H9 (cell line): ENCODE measurements around the gene KRTAP4-8. TPM values are rescaled to one million over a fixed set of nuclear protein-coding genes. Genes with fewer than 3 reads are reported as not detected.
"Not testable (repeated sequence)": the region's sequence is repeated elsewhere in the genome, so short reads cannot be mapped to it uniquely, and the experiment has no call there.

Experiments used
- DNase-seq: peaks from one replicate; pipeline ENCODE4 v3.0.0-alpha.2; 2017
- H2AFZ ChIP-seq: one replicate; pipeline ENCODE4 v1.6.1; 2013; ENCODE audit warnings: mild to moderate bottlenecking, low read length, control low read depth, moderate library complexity
- H2AK5ac ChIP-seq: 2 replicates; pipeline ENCODE4 v1.6.1; 2013; ENCODE audit warnings: low read length, control low read depth, mixed read lengths; ENCODE audit not compliant: insufficient read length
- H2BK120ac ChIP-seq: one replicate; pipeline ENCODE4 v1.6.1; 2013; ENCODE audit warnings: low read depth, mild to moderate bottlenecking, low read length, control low read depth, inconsistent platforms; ENCODE audit not compliant: poor library complexity, severe bottlenecking
- H2BK12ac ChIP-seq: 2 replicates; pipeline ENCODE4 v1.6.1; 2013; ENCODE audit warnings: low read length, control low read depth, mixed read lengths, low read depth; ENCODE audit not compliant: insufficient read length
- H2BK15ac ChIP-seq: 2 replicates; pipeline ENCODE4 v1.6.1; 2013; ENCODE audit warnings: low read depth, low read length, control low read depth
- H2BK20ac ChIP-seq: one replicate; pipeline ENCODE4 v1.6.1; 2013; ENCODE audit warnings: low read depth, mild to moderate bottlenecking, low read length, control low read depth, inconsistent platforms; ENCODE audit not compliant: poor library complexity, severe bottlenecking
- H2BK5ac ChIP-seq: 2 replicates; pipeline ENCODE4 v1.6.1; 2013; ENCODE audit warnings: low read length, control low read depth, mixed read lengths; ENCODE audit not compliant: insufficient read length
- H3K14ac ChIP-seq: 2 replicates; pipeline ENCODE4 v1.6.1; 2013; ENCODE audit warnings: low read length, control low read depth; ENCODE audit not compliant: insufficient read depth
- H3K18ac ChIP-seq: 2 replicates; pipeline ENCODE4 v1.6.1; 2013; ENCODE audit warnings: low read depth, mild to moderate bottlenecking, mixed read lengths, low read length, control low read depth; ENCODE audit not compliant: insufficient read length
- H3K23ac ChIP-seq: 2 replicates; pipeline ENCODE4 v1.6.1; 2013; ENCODE audit warnings: low read length, control low read depth, mixed read lengths, low read depth; ENCODE audit not compliant: insufficient read length
- H3K23me2 ChIP-seq: 2 replicates; pipeline ENCODE4 v1.6.1; 2013; ENCODE audit warnings: low read depth, mild to moderate bottlenecking, mixed read lengths, low read length, control low read depth; ENCODE audit not compliant: insufficient read length, poor library complexity, severe bottlenecking
- H3K27ac ChIP-seq: 2 replicates; pipeline ENCODE4 v1.5.1; 2013; ENCODE audit warnings: low read length, control low read depth, mixed read lengths, low read depth; ENCODE audit not compliant: insufficient read length
- H3K27me3 ChIP-seq: 2 replicates; pipeline ENCODE4 v1.6.1; 2013; ENCODE audit warnings: low read length, control low read depth, inconsistent platforms; ENCODE audit not compliant: insufficient read depth
- H3K4ac ChIP-seq: 2 replicates; pipeline ENCODE4 v1.6.1; 2013; ENCODE audit warnings: low read depth, mild to moderate bottlenecking, control low read depth, inconsistent platforms, low read length, moderate library complexity
- H3K4me1 ChIP-seq: 2 replicates; pipeline ENCODE4 v1.6.1; 2013; ENCODE audit warnings: low read length, control low read depth, inconsistent platforms; ENCODE audit not compliant: insufficient read depth
- H3K4me2 ChIP-seq: 2 replicates; pipeline ENCODE4 v1.6.1; 2013; ENCODE audit warnings: low read length, control low read depth, mixed read lengths; ENCODE audit not compliant: insufficient read length, insufficient read depth
- H3K56ac ChIP-seq: 2 replicates; pipeline ENCODE4 v1.6.1; 2013; ENCODE audit warnings: low read depth, mild to moderate bottlenecking, mixed read lengths, low read length, control low read depth; ENCODE audit not compliant: insufficient read length
- H3K79me1 ChIP-seq: 2 replicates; pipeline ENCODE4 v1.6.1; 2013; ENCODE audit warnings: low read depth, mild to moderate bottlenecking, moderate library complexity, low read length, control low read depth, inconsistent platforms; ENCODE audit not compliant: insufficient read depth, poor library complexity, severe bottlenecking
- H3K79me2 ChIP-seq: 2 replicates; pipeline ENCODE4 v1.6.1; 2013; ENCODE audit warnings: low read length, control low read depth, inconsistent platforms; ENCODE audit not compliant: insufficient read depth
- H3K9ac ChIP-seq: 2 replicates; pipeline ENCODE4 v1.6.1; 2013; ENCODE audit warnings: low read length, control low read depth, mixed read lengths; ENCODE audit not compliant: insufficient read length; ENCODE audit errors: extremely low read depth
- H3K9me3 ChIP-seq: one replicate; pipeline ENCODE4 v1.6.1; 2013; ENCODE audit warnings: low read depth, low read length, inconsistent platforms; ENCODE audit not compliant: control insufficient read depth
- H3T11ph ChIP-seq: one replicate; pipeline ENCODE4 v1.6.1; 2013; ENCODE audit warnings: mild to moderate bottlenecking, low read length, control low read depth, inconsistent platforms
- H4K20me1 ChIP-seq: one replicate; pipeline ENCODE4 v1.6.1; 2013; ENCODE audit not compliant: control insufficient read depth, insufficient read length, insufficient read depth
- H4K5ac ChIP-seq: 2 replicates; pipeline ENCODE4 v1.6.1; 2013; ENCODE audit warnings: low read depth, mild to moderate bottlenecking, mixed read lengths, low read length, control low read depth; ENCODE audit not compliant: insufficient read length
- H4K8ac ChIP-seq: replicated peaks from 2 replicates; pipeline ENCODE4 v1.6.1; 2013; ENCODE audit warnings: low read length, control low read depth, mixed read lengths, low read depth; ENCODE audit not compliant: insufficient read length
- H4K91ac ChIP-seq: 2 replicates; pipeline ENCODE4 v1.6.1; 2013; ENCODE audit warnings: low read depth, mild to moderate bottlenecking, moderate library complexity, mixed read lengths, low read length, control low read depth; ENCODE audit not compliant: insufficient read length
- H3K27ac Mint-ChIP-seq, 3 experiments: 2 replicates in 2 of 3; 3 replicates in 1 of 3; pipeline ENCODE4 v1.8.0; 2020 to 2021; ENCODE audit warnings: mixed read lengths in 3 of 3, mild to moderate bottlenecking in 1 of 3, moderate library complexity in 1 of 3
- H3K27me3 Mint-ChIP-seq: 2 replicates; pipeline ENCODE4 v1.8.0; 2021; ENCODE audit warnings: low read depth, mild to moderate bottlenecking, moderate library complexity, mixed read lengths
- H3K36me3 Mint-ChIP-seq, 3 experiments: 2 replicates in 2 of 3; 3 replicates in 1 of 3; pipeline ENCODE4 v1.8.0; 2020 to 2021; ENCODE audit warnings: low read depth in 3 of 3, mixed read lengths in 3 of 3; ENCODE audit not compliant: insufficient read depth in 1 of 3
- H3K4me1 Mint-ChIP-seq, 2 experiments: 2 replicates each; pipeline ENCODE4 v1.8.0; 2020; ENCODE audit warnings: mixed read lengths in 2 of 2
- H3K4me3 Mint-ChIP-seq, 2 experiments: 2 replicates in 1 of 2; 3 replicates in 1 of 2; pipeline ENCODE4 v1.8.0; 2020 to 2021; ENCODE audit warnings: mild to moderate bottlenecking in 2 of 2, mixed read lengths in 2 of 2, moderate library complexity in 1 of 2
- H3K9me3 Mint-ChIP-seq, 2 experiments: 2 replicates in 1 of 2; 3 replicates in 1 of 2; pipeline ENCODE4 v1.8.0; 2020; ENCODE audit warnings: mild to moderate bottlenecking in 2 of 2, mixed read lengths in 2 of 2, moderate library complexity in 1 of 2
- WGBS: extraction: QIAGEN DNeasy Blood & Tissue Kit; methylation state at CpG from one replicate; pipeline ENCODE4 v1.1.7; 2013; ENCODE audit warnings: missing lambda C conversion rate, low lambda C conversion rate, mixed read lengths; ENCODE audit not compliant: insufficient read length; ENCODE audit errors: extremely low coverage; 5-methylcytosine and 5-hydroxymethylcytosine counted together
- total RNA-seq: library from RNA; stranded (reverse); gene quantifications from 2 replicates; pipeline ENCODE4 v1.2.1, GENCODE V29; 2021

KRTAP4-8 gene
- total RNA-seq, 1 experiment from 2014 or later = not detected

GRCh38 chr17:41084100-41084856, 13.7 kb downstream of the KRTAP4-8 start, which contains the start of gene KRTAP4-7:
KRTAP4-7 (plus strand) TSS chr17:41084150; CDS start chr17:41084207, 57 bp downstream.
- H4K91ac ChIP-seq, H3K27me3 ChIP-seq, H3K27me3 Mint-ChIP-seq, H4K5ac ChIP-seq, H3K4me3 Mint-ChIP-seq, H2AK5ac ChIP-seq, H3K27ac ChIP-seq, H3T11ph ChIP-seq, H2BK15ac ChIP-seq, H3K36me3 Mint-ChIP-seq, H3K9me3 ChIP-seq, H3K14ac ChIP-seq, H3K4me2 ChIP-seq, H3K23ac ChIP-seq, H2AFZ ChIP-seq, H2BK20ac ChIP-seq, H3K79me1 ChIP-seq, H3K56ac ChIP-seq, H3K9me3 Mint-ChIP-seq, H2BK5ac ChIP-seq, H3K4ac ChIP-seq, H3K18ac ChIP-seq, H2BK12ac ChIP-seq, H2BK120ac ChIP-seq, H3K23me2 ChIP-seq, H3K9ac ChIP-seq, H4K20me1 ChIP-seq, H3K79me2 ChIP-seq, H3K4me1 ChIP-seq, DNase-seq, H4K8ac ChIP-seq: not testable (repeated sequence)
- Mint-ChIP-seq H3K4me1 (peaks cover 15 to 17% of the 10 kb centered on the region in 2 experiments), H3K27ac (peak within 1 kb of the TSS in 1 of 3 experiments; percentile 86; a peak in 1 of 7 replicates)
- no CpG with 5 or more reads among the region's 14 CpGs for WGBS

GRCh38 chr17:41083427-41083826, 14.5 kb downstream of the KRTAP4-8 start:
- not testable (repeated sequence) for H4K8ac ChIP-seq, H3K79me1 ChIP-seq, H3K4me1 ChIP-seq, DNase-seq, H3K27ac Mint-ChIP-seq, H2BK12ac ChIP-seq, H3K23ac ChIP-seq, H3K27me3 ChIP-seq, H2BK5ac ChIP-seq, H3K9me3 ChIP-seq, H4K5ac ChIP-seq, H2BK120ac ChIP-seq, H3K36me3 Mint-ChIP-seq, H2AFZ ChIP-seq, H3K56ac ChIP-seq, H3K9ac ChIP-seq, H3K14ac ChIP-seq, H3K79me2 ChIP-seq, H2BK20ac ChIP-seq, H3K18ac ChIP-seq, H3K27ac ChIP-seq, H4K91ac ChIP-seq, H3K9me3 Mint-ChIP-seq, H3K4ac ChIP-seq, H3K4me2 ChIP-seq, H3K4me3 Mint-ChIP-seq, H4K20me1 ChIP-seq, H3T11ph ChIP-seq, H2BK15ac ChIP-seq, H3K27me3 Mint-ChIP-seq, H2AK5ac ChIP-seq, H3K23me2 ChIP-seq
- H3K4me1 Mint-ChIP-seq = peaks cover 12 to 17% of the 10 kb centered on the region in 2 experiments
- WGBS = no CpG with 5 or more reads among the region's 2 CpGs
